A549 (cell line): ENCODE data around the gene KLRC4.

ENCODE experiments used
- CTCF ChIP-seq: fragments of >200 bp; sonication (Bioruptor Twin); formaldehyde crosslinking; IDR thresholded peaks from 3 replicates; pipeline ENCODE4 v1.5.1; 2016
- HMGXB4 ChIP-seq: fragments of 250-450 bp; sonication (Bioruptor Pico); IDR thresholded peaks from 2 replicates; pipeline ENCODE4 v1.5.0; 2021; ENCODE audit warnings: mild to moderate bottlenecking, moderate library complexity, borderline replicate concordance
- MAFK ChIP-seq: fragments of 450-650 bp; IDR thresholded peaks from 2 replicates; pipeline ENCODE4 v1.6.1; 2014; ENCODE audit not compliant: partially characterized antibody
- MYC ChIP-seq: IDR thresholded peaks from 2 replicates; pipeline ENCODE4 v1.6.1; 2012; ENCODE audit warnings: mild to moderate bottlenecking, inconsistent platforms, low read length, improper control_type of control experiment, borderline replicate concordance
- POLR2A ChIP-seq: IDR thresholded peaks from 2 replicates; pipeline ENCODE4 v1.6.1; 2012; ENCODE audit warnings: mild to moderate bottlenecking, low read length
- RCOR1 ChIP-seq: fragments of 150-350 bp; IDR thresholded peaks from 2 replicates; pipeline ENCODE4 v1.6.1; 2014; ENCODE audit warnings: antibody characterized with exemption, low read length, low read depth
- SMC3 ChIP-seq: fragments of >200 bp; sonication (Bioruptor Twin); formaldehyde crosslinking; IDR thresholded peaks from 3 replicates; pipeline ENCODE4 v1.6.1; 2018; ENCODE audit warnings: inconsistent platforms

DNA sequence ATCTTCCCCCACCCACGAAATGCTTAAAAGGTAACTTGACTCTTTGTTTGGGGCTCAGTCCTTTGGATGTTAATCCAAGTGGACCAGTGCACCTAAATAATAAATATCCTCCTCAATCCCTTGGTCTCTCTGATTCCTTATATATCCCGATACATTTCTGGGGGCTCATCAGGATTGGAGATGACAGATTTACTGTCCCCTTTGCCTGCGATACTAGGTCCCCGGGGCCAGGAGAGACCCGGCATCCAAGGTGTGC is 46.0 kb downstream of the KLRC4 start:
- no peak for TF ChIP-seq POLR2A
- TF ChIP-seq RCOR1: no peak
- no peak for TF ChIP-seq CTCF
- no peak for TF ChIP-seq HMGXB4 (CRISPR knock-in tag)
- TF ChIP-seq MYC: no peak
- no peak for TF ChIP-seq SMC3
- no peak for TF ChIP-seq MAFK
